GM19240 (cell line): ENCODE results near the gene TESK1.
A peak's percentile ranks its signal among the peaks of the same experiment; 100 is the strongest.
"Not testable (repeated sequence)": the region's sequence is repeated elsewhere in the genome, so short reads cannot be mapped to it uniquely, and the experiment has no call there.

Experiments used
- DNase-seq: peaks from one replicate; pipeline ENCODE4 v3.0.0; 2011; ENCODE audit warnings: low spot score; ENCODE audit not compliant: insufficient read length

TESK1 gene

DNA sequence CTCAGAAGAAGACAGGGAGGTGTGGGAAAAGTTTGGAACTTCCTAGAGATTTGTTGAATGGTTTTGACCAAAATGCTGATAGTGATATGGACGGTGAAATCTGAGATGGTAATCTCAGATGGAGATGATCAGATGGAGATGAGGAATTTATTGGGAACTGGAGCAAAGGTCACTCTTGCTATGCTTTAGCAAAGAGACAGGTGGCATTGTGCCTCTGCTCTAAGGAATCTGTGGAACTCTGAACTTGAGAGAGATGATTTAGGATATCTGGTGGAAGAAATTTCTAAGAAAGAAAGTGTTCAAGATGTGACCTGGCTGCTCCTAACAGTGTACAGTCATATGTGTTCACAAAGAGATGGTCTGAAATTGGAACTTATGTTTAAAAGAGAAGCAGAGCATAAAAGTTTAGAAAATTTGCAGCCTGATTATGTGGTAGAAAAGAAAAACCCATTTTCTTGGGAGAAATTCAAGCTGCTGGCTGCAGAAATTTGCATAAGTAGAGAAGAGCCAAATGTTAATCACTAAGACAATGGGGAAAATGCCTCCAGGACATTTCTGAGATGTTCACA, 25.3 kb upstream of the TESK1 start:
- DNase-seq = not testable (repeated sequence)

DNA sequence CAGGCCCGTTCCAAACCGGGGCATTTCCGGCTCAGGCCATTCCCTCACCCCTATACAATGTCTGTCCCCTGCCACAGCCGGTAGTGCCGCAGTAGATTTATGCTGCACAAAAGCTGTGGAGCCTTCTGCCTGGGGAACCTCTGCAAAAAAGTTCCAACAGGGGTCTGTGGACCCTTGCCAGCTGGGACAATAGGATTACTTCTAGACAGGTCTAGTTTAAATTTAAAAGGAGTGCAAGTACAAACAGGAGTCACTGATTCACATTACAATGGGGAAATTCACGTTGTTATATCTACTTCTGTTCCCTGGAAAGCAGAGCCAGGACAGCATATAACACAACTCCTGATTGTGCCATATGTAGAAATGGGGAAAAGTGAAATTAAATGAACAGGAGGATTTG, 21.5 kb upstream of the TESK1 start:
- not testable (repeated sequence) for DNase-seq

DNA sequence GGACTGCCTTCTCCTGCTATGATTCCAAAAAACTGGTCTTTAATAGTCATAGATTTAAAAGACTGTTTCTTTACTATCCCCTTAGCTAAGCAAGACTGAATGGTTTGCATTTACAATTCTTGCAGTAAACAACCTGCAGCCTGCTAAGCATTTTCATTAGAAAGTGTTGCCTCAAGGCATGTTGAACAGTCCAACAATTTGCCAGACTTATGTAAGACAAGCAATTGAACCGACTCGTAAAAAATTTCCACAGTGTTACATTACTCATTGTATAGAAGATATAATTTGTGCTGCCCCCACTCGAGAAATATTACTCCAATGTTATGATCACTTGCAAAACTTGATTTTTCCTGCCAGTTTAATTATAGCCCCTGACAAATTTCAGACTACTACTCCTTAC, 20.4 kb upstream of the TESK1 start:
- DNase-seq = not testable (repeated sequence)

DNA sequence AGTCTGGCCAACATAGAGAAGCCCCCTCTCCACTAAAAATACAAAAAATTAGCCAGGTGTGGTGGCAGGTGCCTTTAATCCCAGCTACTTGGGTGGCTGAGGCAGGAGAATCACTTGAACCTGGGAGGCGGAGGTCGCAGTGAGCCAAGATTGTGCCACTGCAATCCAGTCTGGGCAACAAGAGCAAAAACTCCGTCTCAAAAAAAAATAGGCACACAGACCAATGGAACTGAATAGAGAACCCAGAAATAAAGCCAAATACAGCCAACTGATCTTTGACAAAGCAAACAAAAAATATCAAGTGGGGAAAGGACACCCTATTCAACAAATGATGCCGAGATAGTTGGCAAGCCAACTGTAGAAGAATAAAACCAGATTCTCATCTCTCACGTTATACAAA, 16.6 kb upstream of the TESK1 start:
- DNase-seq = not testable (repeated sequence)

DNA sequence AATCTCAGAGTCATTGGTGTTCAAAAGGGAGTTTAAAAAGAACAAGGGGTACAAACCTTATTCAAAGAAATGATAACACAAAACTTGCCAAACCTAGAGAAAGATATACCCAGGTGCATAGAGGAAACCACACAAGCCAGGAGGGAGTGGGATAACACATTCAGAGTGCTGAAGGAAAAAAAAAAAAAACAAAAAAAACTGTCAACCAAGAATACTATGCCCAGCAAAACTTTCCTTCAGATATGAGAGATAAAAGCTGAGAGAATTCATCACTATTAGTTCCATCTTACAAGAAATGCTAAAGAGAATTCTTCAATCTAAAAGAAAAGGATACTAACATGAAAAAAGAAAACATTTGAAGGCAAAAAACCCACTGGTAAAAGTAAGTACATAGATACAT, 11.5 kb upstream of the TESK1 start:
- no peak for DNase-seq

DNA sequence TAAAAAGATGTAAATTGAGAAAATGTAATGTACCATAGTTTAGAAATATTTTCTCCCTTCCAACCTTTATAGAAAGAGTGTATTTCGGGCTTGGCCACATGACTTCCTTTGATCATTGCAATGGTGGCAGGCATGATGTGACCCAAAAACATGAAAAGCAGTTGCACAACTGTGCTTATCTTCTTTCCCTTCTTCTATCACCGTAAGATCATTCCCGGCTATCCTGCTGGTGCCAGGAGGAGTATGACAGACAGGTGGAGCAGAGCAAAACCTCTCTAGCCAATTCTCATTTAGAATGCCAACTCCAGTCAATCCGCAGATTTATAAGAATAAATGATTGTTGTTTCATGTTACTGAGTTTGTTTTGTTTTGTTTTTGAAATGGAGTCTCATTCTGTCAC, 10.6 kb upstream of the TESK1 start:
- no peak for DNase-seq

DNA sequence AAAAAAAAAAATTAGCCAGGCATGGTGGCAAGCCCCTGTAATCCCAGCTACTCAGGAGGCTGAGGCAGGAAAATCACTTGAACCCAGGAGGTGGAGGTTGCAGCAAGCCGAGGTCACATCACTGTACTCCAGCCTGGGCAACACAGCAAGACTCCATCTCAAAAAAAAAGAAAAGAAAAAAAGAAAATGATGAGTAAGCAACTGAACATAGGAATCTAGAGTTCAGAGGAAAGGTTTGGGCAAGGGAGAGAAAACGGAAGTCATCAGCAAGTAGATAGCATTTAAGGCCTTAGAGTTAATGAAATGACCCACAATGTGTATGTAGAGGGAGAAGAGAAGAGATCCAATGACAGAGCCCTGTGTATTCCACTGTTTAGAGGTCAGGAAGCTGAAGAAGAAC, 8.2 kb upstream of the TESK1 start:
- DNase-seq = not testable (repeated sequence)

DNA sequence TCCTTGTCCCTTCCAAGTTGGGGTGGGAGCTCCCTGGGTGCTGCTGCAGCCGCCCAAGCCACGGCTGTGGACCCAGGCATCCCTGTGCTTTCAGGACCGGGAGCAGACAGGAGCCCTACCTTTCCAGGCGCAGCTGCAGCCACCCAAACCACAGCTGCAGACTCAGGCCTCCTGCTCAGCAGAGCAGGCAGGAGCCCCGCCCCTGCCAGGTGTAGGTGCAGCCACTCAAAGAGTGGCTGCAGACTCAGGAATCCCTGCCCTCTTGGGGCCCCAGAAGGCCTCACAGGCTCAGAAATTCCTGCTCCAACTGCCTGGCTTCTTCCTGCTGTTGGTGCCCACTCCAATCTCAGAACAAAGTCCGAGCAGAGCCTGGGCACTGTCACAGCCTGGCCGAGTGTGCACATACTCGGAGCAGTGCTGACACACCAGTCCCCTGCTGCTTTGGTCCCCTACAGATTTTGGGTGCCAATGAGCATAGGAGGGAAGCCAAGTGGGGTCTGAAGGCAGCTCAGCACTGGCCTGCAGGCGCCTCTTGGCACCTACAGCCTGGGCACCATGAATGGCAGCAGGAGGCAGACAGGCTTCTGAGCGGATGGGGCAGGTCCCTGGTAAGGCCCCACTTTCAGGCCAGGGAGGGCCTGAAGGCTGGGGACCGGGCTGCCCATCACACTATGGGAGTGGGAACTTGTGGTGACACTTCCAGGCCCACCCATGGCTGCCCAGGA, 6.0 kb upstream of the TESK1 start:
- DNase-seq = no peak

DNA sequence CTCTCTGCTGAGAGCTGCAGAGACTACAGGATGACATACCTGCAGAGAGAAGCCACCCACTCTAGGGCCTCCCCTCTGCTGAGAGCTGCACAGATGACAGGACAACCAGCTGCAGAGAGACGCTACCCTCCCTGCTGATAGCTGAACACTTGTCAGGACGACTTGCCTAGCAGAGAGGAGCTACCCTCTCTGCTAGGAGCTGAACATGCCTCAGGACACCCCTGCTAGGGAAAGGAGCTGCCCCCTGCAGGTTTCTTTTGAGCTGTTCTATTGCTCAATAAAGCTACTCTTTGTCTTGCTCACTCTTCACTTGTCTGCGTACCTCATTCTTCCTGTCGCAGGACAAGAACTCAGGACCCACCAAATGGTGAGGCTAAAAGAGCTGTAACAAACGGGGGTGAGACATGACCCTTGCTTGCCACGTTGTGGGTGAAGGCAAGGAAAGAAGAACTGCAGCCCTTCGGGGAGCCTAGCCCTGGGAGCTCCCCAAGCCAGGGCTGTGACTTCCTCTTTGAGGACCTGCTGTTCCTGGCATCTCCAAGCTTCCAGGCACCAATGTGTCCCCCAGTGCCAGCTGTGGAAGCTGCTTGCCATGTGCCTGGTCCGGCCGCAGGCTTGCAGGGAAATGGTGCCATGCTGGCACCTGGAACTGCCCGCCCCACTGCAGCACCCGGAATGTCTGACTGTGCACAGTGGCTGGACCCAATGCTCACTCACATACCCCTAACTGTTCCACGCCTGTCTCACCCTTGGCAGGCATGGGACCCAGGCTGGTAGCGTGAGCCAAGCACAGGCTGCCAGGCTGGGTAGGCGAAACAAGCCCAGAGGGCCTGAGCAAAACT, 5.1 kb upstream of the TESK1 start:
- DNase-seq = no peak

DNA sequence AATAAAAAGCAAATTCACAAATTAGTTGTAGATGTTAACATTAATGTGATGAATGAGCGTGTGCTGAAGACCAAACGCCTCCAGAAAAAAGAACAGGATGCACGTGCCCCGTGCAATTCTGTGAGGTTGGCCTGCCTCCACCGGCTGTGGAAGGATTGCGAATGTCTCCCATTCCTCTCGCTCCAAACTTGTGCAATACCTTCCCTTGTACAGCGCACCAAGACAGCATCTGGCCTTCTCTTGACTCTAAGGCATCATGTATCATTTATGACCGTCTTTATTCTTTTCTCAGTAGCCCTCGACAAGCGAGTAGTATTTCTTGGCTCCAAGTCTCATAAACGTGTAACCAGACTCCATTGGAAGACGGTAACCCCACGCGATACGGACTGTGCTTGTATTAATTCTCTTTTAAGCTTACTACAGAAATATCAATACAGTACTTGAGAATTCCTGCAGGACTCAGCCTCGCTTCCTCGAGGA, 1.5 kb upstream of the TESK1 start:
- no peak for DNase-seq

DNA sequence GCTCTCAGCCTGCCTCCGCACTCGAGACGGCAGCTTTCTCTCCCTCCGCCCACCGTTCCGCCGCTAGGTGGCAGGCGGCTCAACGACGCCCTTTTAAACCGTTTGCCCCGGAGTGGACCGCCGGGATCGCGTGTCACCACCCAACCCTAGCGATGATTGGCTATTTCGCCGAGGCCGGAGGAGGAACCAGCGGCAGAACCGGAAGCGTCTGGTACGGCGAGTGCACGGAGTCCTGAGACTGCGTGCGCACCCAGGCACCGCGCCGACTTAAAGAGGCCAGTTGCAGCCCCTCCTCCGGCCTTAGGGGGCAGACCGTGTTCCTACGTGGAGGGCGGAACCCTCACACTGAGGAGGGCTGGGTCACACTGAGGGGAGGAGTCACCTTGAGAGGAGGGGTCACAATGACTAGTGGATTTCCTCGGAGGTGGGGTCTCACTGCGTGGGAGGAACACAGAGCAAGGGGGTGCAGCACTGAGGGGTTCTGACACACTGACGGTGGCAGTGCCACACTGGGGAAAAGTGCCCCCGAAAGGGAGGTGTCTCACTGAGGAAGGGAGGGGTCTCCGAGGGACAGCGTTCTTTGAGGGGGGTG, 980 bp upstream of the TESK1 start:
- peak; percentile 99 for DNase-seq

DNA sequence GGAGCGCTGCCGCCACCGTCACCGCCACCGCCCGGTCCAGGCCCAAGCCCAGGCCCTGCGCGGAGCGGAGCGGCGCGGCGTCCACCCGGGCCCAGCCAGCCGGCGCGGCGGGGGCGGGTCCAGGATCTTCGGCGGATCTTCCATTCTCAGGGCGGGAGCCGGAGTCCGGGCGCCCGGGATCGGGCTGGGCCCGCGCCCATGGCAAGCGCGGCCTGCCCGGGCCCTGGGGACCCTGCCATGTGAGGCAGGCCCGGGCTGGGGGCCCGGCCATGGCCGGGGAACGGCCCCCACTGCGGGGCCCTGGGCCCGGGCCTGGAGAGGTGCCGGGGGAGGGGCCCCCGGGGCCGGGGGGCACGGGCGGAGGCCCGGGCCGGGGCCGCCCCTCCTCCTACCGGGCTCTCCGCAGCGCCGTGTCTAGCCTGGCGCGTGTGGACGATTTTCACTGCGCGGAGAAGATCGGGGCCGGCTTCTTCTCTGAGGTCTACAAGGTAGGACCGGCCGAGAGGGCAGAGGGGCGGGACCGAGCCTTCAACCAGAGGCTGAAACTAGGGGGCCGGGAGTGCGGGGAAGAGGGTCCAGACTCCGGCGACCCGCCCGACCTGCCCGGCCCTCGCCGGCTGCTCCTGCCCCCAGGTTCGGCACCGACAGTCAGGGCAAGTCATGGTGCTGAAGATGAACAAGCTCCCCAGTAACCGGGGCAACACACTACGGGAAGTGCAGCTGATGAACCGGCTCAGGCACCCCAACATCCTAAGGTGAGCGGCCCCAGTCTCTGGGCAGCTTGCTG, 482 bp downstream of the TESK1 start:
- peak; percentile 38 for DNase-seq

DNA sequence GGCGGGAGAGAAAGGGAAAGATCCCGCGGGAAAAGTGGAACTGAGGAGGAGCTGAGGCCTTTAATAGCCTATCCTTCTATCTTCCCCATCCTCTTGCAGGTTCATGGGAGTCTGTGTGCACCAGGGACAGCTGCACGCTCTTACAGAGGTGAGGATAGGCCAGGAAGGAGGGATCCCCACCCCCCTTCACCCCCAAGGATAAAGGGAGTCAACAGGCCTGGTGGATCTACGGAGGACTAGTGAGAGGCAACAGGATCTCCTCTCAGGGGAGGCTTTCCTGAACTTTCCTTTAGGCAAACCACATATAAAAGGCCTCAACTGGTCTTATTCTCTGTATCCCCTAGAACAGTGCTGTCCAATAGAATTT, 1.1 kb downstream of the TESK1 start:
- no peak for DNase-seq

DNA sequence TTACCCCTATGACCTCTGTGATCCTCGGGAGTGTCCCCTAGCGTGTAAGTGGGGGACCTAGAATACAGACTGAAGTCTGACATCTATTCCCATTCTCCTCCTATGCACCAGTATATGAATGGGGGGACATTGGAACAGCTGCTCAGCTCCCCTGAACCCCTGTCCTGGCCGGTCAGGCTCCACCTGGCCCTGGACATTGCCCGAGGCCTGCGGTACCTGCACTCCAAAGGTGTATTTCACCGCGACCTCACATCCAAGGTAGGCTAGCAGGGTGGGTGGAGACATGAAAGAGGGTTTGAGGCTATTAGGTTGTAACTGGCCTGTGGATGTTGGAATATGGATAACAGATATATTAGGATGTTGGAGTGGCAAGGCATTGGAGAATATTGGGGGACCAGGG, 1.7 kb downstream of the TESK1 start:
- DNase-seq = no peak

DNA sequence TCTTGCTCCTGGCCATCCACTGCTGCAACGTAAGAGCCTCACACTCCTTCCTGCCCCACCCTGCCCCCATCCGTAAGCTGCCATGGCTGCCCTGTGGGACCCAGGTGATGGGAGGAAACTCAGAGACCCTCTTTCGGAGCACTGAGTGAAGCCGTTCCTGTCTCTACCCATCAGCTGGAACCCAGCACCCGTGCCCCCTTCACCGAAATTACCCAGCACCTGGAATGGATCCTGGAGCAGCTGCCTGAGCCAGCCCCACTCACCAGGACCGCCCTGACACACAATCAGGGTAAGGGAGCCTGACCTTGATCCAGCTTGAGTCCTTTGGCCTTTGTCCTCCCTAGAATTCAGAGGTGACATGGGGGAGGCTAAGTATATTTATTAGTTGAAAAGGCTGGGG, 3.2 kb downstream of the TESK1 start:
- no peak for DNase-seq

DNA sequence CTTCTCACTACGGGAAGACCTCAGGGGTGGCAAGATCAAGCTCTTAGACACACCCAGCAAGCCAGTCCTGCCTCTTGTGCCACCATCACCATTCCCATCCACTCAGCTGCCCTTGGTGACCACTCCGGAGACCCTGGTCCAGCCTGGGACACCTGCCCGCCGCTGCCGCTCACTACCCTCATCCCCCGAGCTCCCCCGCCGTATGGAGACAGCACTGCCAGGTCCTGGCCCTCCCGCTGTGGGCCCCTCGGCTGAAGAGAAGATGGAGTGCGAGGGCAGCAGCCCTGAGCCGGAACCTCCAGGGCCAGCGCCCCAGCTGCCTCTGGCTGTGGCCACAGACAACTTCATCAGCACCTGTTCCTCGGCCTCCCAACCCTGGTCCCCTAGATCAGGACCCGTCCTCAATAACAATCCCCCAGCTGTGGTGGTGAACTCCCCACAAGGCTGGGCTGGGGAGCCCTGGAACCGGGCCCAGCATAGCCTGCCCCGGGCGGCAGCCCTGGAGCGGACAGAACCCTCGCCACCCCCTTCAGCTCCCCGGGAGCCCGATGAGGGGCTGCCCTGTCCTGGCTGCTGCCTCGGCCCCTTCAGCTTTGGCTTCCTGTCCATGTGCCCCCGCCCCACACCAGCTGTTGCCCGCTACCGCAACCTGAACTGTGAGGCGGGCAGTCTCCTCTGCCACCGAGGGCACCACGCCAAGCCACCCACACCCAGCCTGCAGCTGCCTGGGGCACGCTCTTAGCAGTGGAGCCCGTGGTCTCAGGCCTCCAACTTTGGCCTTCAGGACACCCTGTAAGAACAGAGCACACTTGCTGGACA, 4.1 kb downstream of the TESK1 start:
- no peak for DNase-seq

DNA sequence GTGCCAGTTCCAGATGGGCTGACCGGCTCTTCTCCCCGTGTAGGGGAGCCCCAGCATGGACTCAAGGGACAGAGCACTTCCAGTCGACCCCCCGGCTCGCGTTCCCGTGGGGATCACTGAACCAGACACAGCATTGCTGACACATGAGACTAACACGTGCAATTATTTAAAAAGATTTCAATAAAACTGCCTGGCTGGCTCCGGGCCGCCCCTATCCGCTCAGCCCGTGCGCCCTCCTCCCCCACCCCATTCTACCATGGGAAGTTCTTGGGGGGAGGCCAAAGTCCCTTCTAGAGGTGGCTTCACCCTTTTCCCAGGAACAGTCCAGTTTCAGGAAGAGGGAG, 4.7 kb downstream of the TESK1 start:
- DNase-seq = no peak

DNA sequence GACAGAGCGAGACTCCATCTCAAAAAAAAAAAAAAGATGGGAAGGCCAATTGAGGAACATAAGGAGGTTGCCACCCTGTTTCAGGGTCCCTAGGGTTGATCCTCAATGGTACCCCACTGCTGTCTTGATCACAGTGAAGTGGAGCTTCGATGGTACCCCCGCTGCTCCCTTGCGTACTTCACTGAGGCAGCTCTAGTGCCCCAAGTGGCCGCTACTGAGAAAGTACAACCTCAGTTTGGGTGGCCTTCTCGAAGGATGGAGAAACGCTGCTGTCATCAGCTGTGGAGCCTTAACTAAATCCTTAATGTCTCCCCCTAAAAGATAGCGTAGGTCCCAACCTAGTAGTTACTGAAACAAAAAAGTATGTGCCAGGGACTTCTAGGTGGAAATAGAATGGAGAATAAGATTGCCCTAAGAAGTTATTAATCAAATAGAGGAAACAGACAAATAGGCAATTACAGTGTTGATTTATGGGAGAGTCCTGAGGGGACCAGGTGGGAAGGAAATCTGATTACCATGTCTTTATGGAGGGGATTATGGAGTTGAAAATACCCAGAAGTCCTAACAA, 6.3 kb downstream of the TESK1 start:
- DNase-seq = no peak

DNA sequence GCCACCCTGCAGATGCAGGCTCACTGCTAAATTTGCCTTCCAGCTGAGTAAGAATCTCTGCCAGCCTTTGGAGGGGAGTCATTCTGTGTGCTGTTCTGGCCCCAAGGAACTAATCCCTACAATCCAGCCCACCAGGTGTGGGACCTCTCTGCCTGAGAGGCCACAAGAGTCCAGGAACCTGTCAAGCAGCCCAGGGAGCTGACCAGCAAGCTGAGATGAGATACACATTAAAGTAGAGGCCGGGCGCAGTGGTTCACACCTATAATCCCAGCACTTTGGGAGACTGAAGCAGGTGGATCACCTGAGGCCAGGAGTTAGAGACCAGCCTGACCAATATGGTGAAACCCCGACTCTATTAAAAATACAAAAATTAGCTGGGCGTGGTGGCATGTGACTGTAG, 7.0 kb downstream of the TESK1 start:
- not testable (repeated sequence) for DNase-seq

DNA sequence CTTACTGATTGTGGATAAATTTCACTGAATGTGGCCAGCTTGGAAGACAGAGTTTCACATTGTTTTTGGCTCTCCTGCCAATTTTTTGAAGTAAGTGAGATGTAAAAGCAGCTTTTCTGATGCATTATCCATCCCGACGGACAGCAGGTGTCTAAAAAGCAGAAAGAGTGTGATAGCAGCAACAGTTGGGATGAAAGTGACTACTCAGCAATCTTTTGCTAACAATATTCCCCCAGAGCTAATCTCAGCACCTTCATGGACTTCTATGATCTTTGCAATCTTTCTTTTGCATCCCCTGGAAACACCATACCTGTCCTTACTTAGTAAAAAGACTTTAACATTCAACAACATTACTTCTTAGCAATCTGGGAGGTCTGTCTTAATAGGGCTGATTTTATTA, 7.8 kb downstream of the TESK1 start:
- DNase-seq = no peak
